ENCODE measurements around the gene KCNC3. TPM values are rescaled to one million over a fixed set of nuclear protein-coding genes. Genes with fewer than 3 reads are reported as not detected.
"Not testable (repeated sequence)": the region's sequence is repeated elsewhere in the genome, so short reads cannot be mapped to it uniquely, and the experiment has no call there.

KCNC3 gene
- polyA plus RNA-seq, 2 donors = 0.45 to 0.81 TPM

- H3K27me3 ChIP-seq (ENCODE audit: control insufficient read depth in 1 of 2, insufficient read depth in 2 of 2, low read length in 2 of 2); H3K36me3 ChIP-seq (ENCODE audit: control insufficient read depth in 2 of 2, insufficient read depth in 2 of 2, low read length in 1 of 2); H3K27ac ChIP-seq (ENCODE audit: low read depth in 2 of 2, low read length in 1 of 2); H3K4me3 ChIP-seq (ENCODE audit: low read depth in 1 of 2, low read length in 2 of 2); H3K4me1 ChIP-seq (ENCODE audit: control insufficient read depth in 2 of 2, insufficient read depth in 2 of 2, low read length in 1 of 2); H3K9me3 ChIP-seq (ENCODE audit: control insufficient read depth in 2 of 2, insufficient read depth in 1 of 2, low read depth in 1 of 2, low read length in 1 of 2): not testable (repeated sequence)
- WGBS, 2 donors = 93 to 96% methylated on average over 7 of the region's 7 CpGs
These were observed 24.3 kb upstream of the KCNC3 start for GRCh38 chr19:50353487-50353880.

GRCh38 chr19:50352242-50352641 lies 23.1 kb upstream of the KCNC3 start:
- Histone ChIP-seq H3K27me3 (ENCODE audit: control insufficient read depth in 1 of 2, insufficient read depth in 2 of 2, low read length in 2 of 2) (no peaks in the 10 kb centered on the region), H3K36me3 (ENCODE audit: control insufficient read depth in 2 of 2, insufficient read depth in 2 of 2, low read length in 1 of 2) (no peaks in the 10 kb centered on the region), H3K9me3 (ENCODE audit: control insufficient read depth in 2 of 2, insufficient read depth in 1 of 2, low read depth in 1 of 2, low read length in 1 of 2) (no peaks in the 10 kb centered on the region), H3K4me1 (ENCODE audit: control insufficient read depth in 2 of 2, insufficient read depth in 2 of 2, low read length in 1 of 2) (no peaks in the 10 kb centered on the region), H3K4me3 (ENCODE audit: low read depth in 1 of 2, low read length in 2 of 2) (no peak overlapping the region), H3K27ac (ENCODE audit: low read depth in 2 of 2, low read length in 1 of 2) (no peak overlapping the region)
- 58 to 60% methylated on average over 4 of the region's 4 CpGs for WGBS, 2 donors

GRCh38 chr19:50349277-50350057 lies 20.3 kb upstream of the KCNC3 start:
- 65 to 70% methylated on average over 22 of the region's 22 CpGs for WGBS, 2 donors
- H3K27ac ChIP-seq (ENCODE audit: low read depth in 2 of 2, low read length in 1 of 2) = no peak overlapping the region
- H3K27me3 ChIP-seq (ENCODE audit: control insufficient read depth in 1 of 2, insufficient read depth in 2 of 2, low read length in 2 of 2) = no peaks in the 10 kb centered on the region
- H3K9me3 ChIP-seq (ENCODE audit: control insufficient read depth in 2 of 2, insufficient read depth in 1 of 2, low read depth in 1 of 2, low read length in 1 of 2) = peaks cover 0 to 6% of the 10 kb centered on the region in 2 donors
- H3K4me1 ChIP-seq (ENCODE audit: control insufficient read depth in 2 of 2, insufficient read depth in 2 of 2, low read length in 1 of 2) = no peaks in the 10 kb centered on the region
- no peaks in the 10 kb centered on the region for H3K36me3 ChIP-seq (ENCODE audit: control insufficient read depth in 2 of 2, insufficient read depth in 2 of 2, low read length in 1 of 2)
- H3K4me3 ChIP-seq (ENCODE audit: low read depth in 1 of 2, low read length in 2 of 2) = no peak overlapping the region

DNA sequence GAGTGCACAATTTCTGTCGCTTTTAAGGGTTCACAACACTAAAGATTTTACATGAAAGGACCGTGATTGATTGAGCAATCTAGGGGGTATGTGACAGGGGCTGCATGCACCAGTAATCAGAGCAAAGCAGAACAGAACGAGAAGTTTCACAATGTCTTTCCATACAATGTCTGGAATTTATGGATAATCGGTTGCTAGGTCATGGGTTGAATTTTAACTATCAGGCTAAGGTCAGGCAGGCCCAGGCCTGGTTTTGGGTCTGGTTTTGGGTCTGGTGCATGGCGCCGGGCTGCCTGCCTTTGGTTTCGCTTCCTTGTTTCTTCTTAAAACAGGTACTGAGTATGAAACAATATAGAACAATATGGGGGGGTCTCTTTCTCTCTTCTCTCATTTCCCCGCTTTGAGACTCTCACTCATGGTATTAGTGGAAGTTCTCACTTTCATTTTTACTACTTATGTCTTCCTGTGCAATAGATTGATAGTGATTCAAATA lies 18.0 kb upstream of the KCNC3 start:
- H3K36me3 ChIP-seq (ENCODE audit: control insufficient read depth in 2 of 2, insufficient read depth in 2 of 2, low read length in 1 of 2); H3K4me1 ChIP-seq (ENCODE audit: control insufficient read depth in 2 of 2, insufficient read depth in 2 of 2, low read length in 1 of 2); H3K9me3 ChIP-seq (ENCODE audit: control insufficient read depth in 2 of 2, insufficient read depth in 1 of 2, low read depth in 1 of 2, low read length in 1 of 2); H3K27me3 ChIP-seq (ENCODE audit: control insufficient read depth in 1 of 2, insufficient read depth in 2 of 2, low read length in 2 of 2); H3K4me3 ChIP-seq (ENCODE audit: low read depth in 1 of 2, low read length in 2 of 2); H3K27ac ChIP-seq (ENCODE audit: low read depth in 2 of 2, low read length in 1 of 2): not testable (repeated sequence)
- 69 to 70% methylated on average over 8 of the region's 8 CpGs for WGBS, 2 donors

DNA sequence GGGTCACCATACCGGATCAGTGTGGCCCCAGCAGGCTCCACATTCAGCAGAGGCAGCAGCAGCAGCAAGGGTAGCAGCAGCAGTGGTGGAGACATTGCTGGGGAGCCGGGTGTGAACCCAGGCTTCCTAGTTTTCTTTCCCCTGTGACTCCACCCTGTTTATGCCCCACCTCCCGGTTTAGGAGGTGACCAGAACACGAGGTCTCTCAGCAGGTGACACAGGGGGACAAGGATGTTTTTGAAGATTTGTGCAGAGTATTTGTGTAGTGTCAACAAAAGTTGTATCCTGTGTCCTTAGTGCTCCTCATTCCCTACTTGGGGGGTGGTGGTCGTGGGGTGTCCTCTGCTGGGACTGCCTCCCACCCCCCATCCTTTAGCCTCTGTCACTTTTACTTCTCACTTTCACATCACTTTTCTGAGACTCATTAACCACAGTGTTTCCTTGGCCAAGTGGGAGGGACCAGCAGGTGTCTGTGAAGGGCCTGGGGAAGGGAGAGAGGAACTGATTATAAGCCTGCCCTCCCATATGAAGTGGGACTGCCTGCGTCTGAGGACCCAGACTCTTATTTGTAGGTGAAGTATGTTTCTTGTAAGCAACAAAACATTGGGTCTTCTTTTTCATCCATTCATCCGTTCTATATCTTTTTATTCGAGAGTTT lies 15.6 kb upstream of the KCNC3 start:
- Histone ChIP-seq H3K27me3 (ENCODE audit: control insufficient read depth in 1 of 2, insufficient read depth in 2 of 2, low read length in 2 of 2) (no peaks in the 10 kb centered on the region), H3K4me1 (ENCODE audit: control insufficient read depth in 2 of 2, insufficient read depth in 2 of 2, low read length in 1 of 2) (no peaks in the 10 kb centered on the region), H3K4me3 (ENCODE audit: low read depth in 1 of 2, low read length in 2 of 2) (no peak overlapping the region), H3K36me3 (ENCODE audit: control insufficient read depth in 2 of 2, insufficient read depth in 2 of 2, low read length in 1 of 2) (no peaks in the 10 kb centered on the region), H3K27ac (ENCODE audit: low read depth in 2 of 2, low read length in 1 of 2) (no peak overlapping the region), H3K9me3 (ENCODE audit: control insufficient read depth in 2 of 2, insufficient read depth in 1 of 2, low read depth in 1 of 2, low read length in 1 of 2) (peaks cover 0 to 7% of the 10 kb centered on the region in 2 donors)
- 71 to 74% methylated on average over 8 of the region's 8 CpGs for WGBS, 2 donors

DNA sequence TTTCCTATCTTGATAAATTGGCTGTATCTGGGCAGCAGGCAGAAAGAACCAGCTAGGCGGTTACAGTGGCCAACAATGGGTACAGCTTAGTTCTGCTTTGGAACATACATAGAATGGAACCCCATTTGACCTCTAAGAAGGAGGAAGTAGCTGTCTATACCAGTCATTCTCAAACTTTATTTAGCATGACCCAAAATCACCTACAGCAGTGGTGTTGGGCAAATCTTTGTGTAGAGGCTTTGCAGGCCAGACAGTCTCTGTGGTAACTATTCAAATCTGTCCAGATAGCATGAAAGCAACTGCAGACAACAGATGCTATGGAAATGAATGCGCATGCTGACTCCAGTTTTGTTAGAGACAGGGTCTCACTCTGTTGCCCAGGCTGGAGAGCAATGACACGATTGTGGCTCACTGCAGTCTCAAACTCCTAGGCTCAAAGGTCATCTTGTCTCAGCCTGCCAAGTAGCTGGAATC lies 12.0 kb upstream of the KCNC3 start:
- no peaks in the 10 kb centered on the region for H3K4me1 ChIP-seq (ENCODE audit: control insufficient read depth in 2 of 2, insufficient read depth in 2 of 2, low read length in 1 of 2)
- peaks cover 0 to 7% of the 10 kb centered on the region in 2 donors for H3K9me3 ChIP-seq (ENCODE audit: control insufficient read depth in 2 of 2, insufficient read depth in 1 of 2, low read depth in 1 of 2, low read length in 1 of 2)
- no peak overlapping the region for H3K4me3 ChIP-seq (ENCODE audit: low read depth in 1 of 2, low read length in 2 of 2)
- H3K36me3 ChIP-seq (ENCODE audit: control insufficient read depth in 2 of 2, insufficient read depth in 2 of 2, low read length in 1 of 2) = no peaks in the 10 kb centered on the region
- H3K27me3 ChIP-seq (ENCODE audit: control insufficient read depth in 1 of 2, insufficient read depth in 2 of 2, low read length in 2 of 2) = no peaks in the 10 kb centered on the region
- H3K27ac ChIP-seq (ENCODE audit: low read depth in 2 of 2, low read length in 1 of 2) = no peak overlapping the region
- WGBS, 2 donors = 81 to 87% methylated on average over 3 of the region's 3 CpGs

DNA sequence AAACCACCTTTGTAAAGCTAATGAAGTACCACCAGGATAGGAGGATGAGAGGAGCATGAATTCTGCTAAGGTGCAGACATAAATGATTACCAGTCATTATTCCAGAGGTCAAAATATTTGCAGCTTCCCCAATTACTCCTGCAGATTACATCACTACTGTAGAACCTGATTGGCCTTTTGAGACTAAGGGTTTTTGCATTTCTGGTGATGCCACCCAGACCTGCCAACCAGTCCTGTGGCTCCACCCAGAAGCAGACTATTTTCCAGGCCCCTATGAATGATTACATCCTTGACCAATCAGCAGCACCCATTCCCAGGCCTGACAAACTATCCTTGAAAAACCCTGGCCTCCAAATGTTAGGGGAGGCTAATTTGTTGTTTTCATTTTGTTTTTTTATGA lies 11.2 kb upstream of the KCNC3 start:
- no peaks in the 10 kb centered on the region for H3K27me3 ChIP-seq (ENCODE audit: control insufficient read depth in 1 of 2, insufficient read depth in 2 of 2, low read length in 2 of 2)
- H3K36me3 ChIP-seq (ENCODE audit: control insufficient read depth in 2 of 2, insufficient read depth in 2 of 2, low read length in 1 of 2) = no peaks in the 10 kb centered on the region
- H3K9me3 ChIP-seq (ENCODE audit: control insufficient read depth in 2 of 2, insufficient read depth in 1 of 2, low read depth in 1 of 2, low read length in 1 of 2) = peaks cover 0 to 7% of the 10 kb centered on the region in 2 donors
- H3K27ac ChIP-seq (ENCODE audit: low read depth in 2 of 2, low read length in 1 of 2) = no peak overlapping the region
- no peaks in the 10 kb centered on the region for H3K4me1 ChIP-seq (ENCODE audit: control insufficient read depth in 2 of 2, insufficient read depth in 2 of 2, low read length in 1 of 2)
- H3K4me3 ChIP-seq (ENCODE audit: low read depth in 1 of 2, low read length in 2 of 2) = no peak overlapping the region

GRCh38 chr19:50337031-50337430 lies 7.9 kb upstream of the KCNC3 start:
- not testable (repeated sequence) for H3K36me3 ChIP-seq (ENCODE audit: control insufficient read depth in 2 of 2, insufficient read depth in 2 of 2, low read length in 1 of 2); H3K27ac ChIP-seq (ENCODE audit: low read depth in 2 of 2, low read length in 1 of 2); H3K9me3 ChIP-seq (ENCODE audit: control insufficient read depth in 2 of 2, insufficient read depth in 1 of 2, low read depth in 1 of 2, low read length in 1 of 2); H3K27me3 ChIP-seq (ENCODE audit: control insufficient read depth in 1 of 2, insufficient read depth in 2 of 2, low read length in 2 of 2); H3K4me1 ChIP-seq (ENCODE audit: control insufficient read depth in 2 of 2, insufficient read depth in 2 of 2, low read length in 1 of 2); H3K4me3 ChIP-seq (ENCODE audit: low read depth in 1 of 2, low read length in 2 of 2)
- WGBS, 2 donors = 89 to 93% methylated on average over 5 to 6 of the region's 6 CpGs

- Histone ChIP-seq H3K4me1 (ENCODE audit: control insufficient read depth in 2 of 2, insufficient read depth in 2 of 2, low read length in 1 of 2) (peaks cover 4 to 8% of the 10 kb centered on the region in 2 donors), H3K9me3 (ENCODE audit: control insufficient read depth in 2 of 2, insufficient read depth in 1 of 2, low read depth in 1 of 2, low read length in 1 of 2) (peaks cover 0 to 9% of the 10 kb centered on the region in 2 donors), H3K27ac (ENCODE audit: low read depth in 2 of 2, low read length in 1 of 2) (no peak overlapping the region), H3K27me3 (ENCODE audit: control insufficient read depth in 1 of 2, insufficient read depth in 2 of 2, low read length in 2 of 2) (peaks cover 0 to 17% of the 10 kb centered on the region in 2 donors), H3K4me3 (ENCODE audit: low read depth in 1 of 2, low read length in 2 of 2) (no peak overlapping the region), H3K36me3 (ENCODE audit: control insufficient read depth in 2 of 2, insufficient read depth in 2 of 2, low read length in 1 of 2) (no peaks in the 10 kb centered on the region)
- WGBS, 2 donors = 91 to 93% methylated on average over 12 of the region's 12 CpGs
These were observed 5.7 kb upstream of the KCNC3 start for GRCh38 chr19:50334741-50335421.
